HG02798 (cell line): ENCODE data around the gene APBA2.

Experiments used
- ATAC-seq: cut with Tn5 transposase; IDR thresholded peaks from one replicate; pipeline ENCODE4 v1.9.1; 2021; ENCODE audit warnings: mild to moderate bottlenecking; ENCODE audit not compliant: unreplicated experiment, poor library complexity

The APBA2 gene

DNA sequence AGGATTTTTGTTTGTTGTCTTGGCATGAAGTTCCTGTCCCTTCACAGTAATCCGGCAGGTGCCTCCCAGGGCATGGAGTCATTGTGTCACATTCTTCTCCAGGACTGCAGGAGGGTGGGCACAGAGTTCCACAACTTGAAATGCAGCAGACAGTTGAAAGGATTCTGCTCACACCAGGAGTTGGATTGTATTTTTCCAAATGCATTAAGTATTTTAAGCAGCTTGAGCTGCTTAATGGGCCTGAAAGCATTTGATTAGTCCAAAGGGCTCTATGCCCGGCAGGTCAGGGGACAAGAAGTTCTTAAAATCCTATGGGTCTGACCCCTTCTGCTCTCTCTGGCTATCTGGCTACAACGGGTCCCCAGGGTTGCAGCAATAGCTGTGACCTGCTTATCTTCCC is 92.9 kb downstream of the APBA2 start:
- ATAC-seq: no peak

- ATAC-seq: no peak
Measured at GRCh38 chr15:28979208-28979841, 93.6 kb downstream of the APBA2 start.

GRCh38 chr15:28980709-28981350 is 95.1 kb downstream of the APBA2 start:
- ATAC-seq: no peak

DNA sequence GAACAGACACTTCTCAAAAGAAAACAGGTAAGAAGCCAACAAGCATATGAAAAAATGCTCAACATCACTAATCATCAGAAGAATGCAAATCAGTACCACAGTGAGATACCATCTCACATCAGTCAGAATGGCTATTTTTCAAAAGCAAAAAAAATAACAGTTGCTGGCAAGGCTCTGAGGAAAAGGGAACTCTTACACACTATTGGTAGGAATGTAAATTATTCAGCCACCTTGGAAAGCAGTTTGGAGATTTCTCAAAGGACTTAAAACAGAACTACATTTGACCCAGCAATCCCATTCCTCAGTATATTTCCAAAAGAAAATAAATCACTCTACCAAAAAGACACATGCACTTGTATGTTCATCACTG is 95.6 kb downstream of the APBA2 start:
- ATAC-seq: no peak

DNA sequence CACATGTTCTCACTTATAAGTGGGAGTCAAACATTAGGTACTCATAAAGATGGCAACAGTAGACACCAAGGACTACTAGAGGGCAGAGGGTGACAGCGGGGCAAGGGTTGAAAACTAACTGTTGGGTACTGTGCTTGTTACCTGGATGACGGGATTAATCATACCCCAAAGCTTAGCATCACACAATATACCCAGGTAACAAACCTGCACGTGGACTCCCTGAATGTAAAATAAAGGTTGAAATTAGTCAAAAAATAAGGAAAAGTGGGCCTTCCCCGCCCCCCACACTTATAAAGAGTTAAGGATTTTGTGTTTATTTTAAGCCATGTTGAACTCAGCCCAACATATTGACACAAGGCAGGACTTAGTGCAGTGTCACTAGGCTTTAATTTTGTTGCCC is 96.1 kb downstream of the APBA2 start:
- no peak for ATAC-seq

- ATAC-seq: no peak
Measured at GRCh38 chr15:28982886-28983285, 97.1 kb downstream of the APBA2 start.

- ATAC-seq: no peak
Measured at GRCh38 chr15:28983432-28984311, 97.9 kb downstream of the APBA2 start.

DNA sequence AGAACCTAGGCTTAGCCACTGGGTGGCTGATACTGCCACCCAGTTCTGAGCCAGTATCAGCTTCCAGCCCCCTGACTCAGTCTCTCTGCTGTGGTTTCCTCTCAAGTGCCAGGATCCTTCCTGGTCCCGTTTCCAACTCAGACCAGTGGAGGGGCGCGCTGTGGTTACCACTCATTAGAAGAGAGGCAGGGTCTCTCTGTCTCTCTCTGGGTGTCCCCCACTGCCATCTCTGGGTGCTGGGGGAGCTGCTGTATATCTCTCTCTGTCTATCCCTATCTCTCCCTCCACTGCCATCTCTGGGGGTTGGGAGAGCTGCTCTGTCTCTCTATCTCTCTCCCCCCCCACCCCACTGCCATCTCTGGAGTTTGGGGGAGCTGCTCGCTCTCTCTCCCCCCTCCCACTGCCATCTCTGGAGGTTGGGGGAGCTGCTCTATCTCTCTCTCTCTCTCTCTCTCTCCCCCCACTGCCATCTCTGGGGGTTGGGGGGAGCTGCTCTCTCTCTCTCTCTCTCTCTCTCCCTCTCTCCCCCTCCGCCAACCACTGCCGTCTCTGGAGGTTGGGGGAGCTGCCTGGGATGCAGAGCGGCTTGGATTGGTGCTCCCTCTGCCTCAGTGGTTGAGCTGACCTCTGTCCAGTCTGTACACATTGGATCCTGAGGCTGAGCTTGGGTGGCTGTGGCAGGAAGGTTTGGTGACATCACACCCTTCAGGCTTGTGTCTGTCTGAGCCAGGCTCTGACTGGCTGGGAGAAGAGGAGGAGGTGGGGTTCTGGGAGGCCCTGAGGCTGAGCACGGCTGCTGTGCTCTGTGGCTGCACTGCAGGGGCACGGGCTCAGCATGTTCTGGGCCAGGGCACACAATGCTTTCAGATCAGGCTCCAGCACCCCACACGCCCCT is 98.9 kb downstream of the APBA2 start:
- no peak for ATAC-seq

GRCh38 chr15:28985316-28985645 is 99.5 kb downstream of the APBA2 start:
- no peak for ATAC-seq

- ATAC-seq: no peak
Measured at GRCh38 chr15:28985691-28986090, 99.9 kb downstream of the APBA2 start.

GRCh38 chr15:28986108-28986507 is 100.3 kb downstream of the APBA2 start:
- no peak for ATAC-seq

- ATAC-seq: no peak
Measured at GRCh38 chr15:28986726-28987125, 101.0 kb downstream of the APBA2 start.

- ATAC-seq: no peak
Measured at GRCh38 chr15:28987337-28987736, 101.6 kb downstream of the APBA2 start.

DNA sequence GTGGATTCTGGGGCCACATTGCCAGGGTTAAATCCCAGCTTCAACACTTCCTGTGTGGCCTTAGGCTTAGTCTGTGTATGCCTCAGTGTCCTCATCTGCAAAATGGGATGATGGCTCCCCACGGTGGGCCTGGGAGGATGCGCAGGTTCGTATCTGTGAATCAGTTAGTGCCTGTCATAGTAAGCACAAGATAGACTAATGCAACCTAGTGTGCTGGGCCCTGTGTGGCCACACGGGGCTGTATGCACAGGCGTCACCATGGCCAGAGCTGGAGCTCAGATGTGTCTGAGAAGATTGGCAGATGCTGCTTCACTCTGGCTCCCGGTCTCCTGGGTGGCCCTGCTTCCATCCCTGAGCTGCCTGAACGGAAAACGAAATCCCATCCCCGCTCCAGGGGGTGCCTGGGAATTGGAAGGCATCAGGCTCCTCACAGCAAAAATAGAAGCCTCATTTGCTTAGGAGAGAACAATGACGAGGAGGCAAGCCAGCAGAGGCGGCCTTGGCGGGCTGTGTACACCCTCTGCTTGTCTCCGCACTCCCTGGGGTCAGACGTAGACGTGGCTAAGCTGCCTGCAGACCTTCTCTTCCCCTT is 103.6 kb downstream of the APBA2 start:
- no peak for ATAC-seq

DNA sequence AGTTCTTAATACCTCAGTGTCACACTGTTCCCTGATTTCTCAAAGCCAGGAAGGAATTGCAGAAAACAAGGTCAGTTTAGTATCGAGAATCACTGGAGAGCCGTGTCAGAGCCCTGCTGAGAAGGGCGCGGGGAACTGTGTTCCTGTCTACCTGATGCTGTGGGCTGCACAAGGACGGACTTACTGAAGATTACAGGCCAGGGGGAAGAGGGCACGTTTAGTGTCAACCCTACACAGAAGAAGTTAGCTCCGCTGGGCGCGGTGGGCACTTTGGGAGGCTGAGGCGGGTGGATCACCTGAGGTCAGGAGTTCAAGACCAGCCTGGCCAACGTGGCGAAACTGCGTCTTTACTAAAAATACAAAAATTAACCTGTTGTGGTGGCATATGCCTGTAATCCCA is 104.1 kb downstream of the APBA2 start:
- no peak for ATAC-seq

DNA sequence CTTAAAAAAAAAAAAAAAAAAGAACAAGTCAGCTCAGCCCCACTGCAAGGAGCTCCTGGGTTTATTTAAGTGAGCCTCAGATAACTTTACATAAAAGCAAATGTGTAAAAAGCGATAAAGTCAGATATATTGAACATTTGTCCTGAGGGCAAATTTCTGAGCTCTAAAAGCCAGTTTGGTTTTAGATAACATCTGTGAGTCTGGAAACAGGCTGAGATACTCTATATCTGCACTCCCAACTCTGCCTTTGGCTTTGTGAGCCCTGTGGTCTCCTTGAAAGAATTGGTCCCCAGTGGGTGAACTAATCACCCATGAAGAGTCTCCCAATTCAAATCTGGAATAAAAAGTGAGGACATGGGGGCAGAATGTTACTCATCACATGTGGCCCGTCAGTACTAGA is 104.6 kb downstream of the APBA2 start:
- ATAC-seq: no peak

DNA sequence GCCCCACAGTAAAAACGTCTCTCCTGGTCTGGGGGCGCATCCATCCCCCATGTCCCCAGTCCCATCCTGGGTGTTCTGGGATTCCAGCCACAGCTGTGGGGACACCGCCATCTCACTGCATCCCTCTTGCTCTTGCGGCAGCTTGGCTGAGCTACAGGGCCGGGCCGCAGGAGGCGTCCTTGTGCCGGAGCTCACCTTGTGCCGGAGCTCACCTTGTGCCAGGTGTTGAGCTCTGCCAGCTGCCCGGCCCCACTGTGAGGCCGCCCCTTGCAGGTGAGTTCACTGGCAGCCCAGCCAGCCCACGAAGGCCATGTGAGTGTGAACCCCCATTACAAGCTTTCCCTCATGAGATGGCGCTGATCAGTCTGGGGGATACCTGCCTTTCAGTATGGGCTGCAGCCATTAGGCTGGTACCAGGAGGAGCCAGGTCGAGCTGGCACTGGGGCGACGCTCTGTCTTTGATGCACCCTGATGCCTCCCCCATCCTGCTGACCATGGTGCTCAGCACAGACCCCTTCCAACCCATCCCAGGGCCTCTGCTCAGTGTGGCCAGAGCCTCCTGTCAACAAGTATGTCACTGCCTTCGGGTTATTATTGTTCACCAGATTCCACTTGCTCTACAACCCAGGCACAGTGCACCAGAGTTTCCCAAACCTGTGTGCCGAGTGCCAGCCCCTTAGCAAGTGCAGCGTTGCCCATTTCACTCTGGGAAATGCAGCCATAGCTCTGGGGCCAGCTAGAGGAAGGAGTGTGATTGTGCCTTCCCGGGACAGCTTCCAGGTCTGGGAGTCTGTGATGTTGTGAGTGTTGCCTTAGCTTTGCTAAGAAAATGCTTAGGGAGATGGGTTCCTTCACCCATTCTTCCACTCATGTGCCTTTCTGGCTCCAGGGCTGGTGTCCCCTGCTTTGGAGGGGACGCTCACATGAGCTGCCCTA is 105.7 kb downstream of the APBA2 start:
- ATAC-seq: no peak

DNA sequence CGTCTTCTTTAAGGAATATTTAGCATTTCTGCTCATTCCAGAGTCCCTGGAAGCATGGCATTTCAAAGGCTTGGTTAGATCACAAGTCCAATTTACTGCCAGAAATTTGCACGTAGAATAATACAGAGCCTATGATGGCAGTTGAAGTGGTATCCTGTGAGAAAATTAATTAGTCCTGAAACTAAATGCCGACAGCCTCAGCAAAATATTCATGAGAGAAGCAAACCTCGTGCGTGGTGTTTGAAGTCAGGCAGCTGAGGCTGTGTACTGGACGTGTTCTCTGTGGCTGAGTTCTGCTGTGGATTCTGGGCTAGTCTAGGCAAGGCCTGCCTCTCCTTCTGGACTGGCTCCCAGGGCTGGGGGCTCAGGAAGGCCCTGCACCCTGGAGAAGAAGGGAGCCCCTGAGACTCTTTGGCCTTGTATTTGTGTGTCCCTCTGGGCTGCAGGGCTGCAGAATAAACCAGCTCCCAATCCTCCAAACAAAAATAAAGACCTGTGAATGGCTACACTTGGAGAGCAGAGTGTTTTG is 106.6 kb downstream of the APBA2 start:
- no peak for ATAC-seq
